B cell (primary cell): ENCODE measurements around the gene ODF4.

Source experiments
- CTCF ChIP-seq: fragments of 200-600 bp; IDR thresholded peaks from one replicate; pipeline ENCODE4 v1.8.0; 2022; ENCODE audit warnings: antibody characterized with exemption, mild to moderate bottlenecking
- EZH2 ChIP-seq: IDR thresholded peaks from 2 replicates; pipeline ENCODE4 v1.6.1; 2012; ENCODE audit warnings: borderline replicate concordance, low read depth, mild to moderate bottlenecking, moderate library complexity, low read length; ENCODE audit not compliant: insufficient read depth, poor library complexity, severe bottlenecking

- TF ChIP-seq CTCF (no peak), EZH2 (no peak)
Measured at GRCh38 chr17:8375738-8376259, 36.2 kb downstream of the ODF4 start.
